Activated T-helper 17 cell treated with anti-CD3 and anti-CD28 coated beads, Interleukin-2, amount 50 U/mL, for 72 hours (primary cell): ENCODE results near the gene XPR1. TPM values are rescaled to one million over a fixed set of nuclear protein-coding genes. Genes with fewer than 3 reads are reported as not detected.
"Not testable (repeated sequence)": the region's sequence is repeated elsewhere in the genome, so short reads cannot be mapped to it uniquely, and the experiment has no call there.

Experiments
- ATAC-seq: fragments of 150-1000 bp; cut with Tn5 transposase; replicated peaks from 2 replicates; pipeline ENCODE4 v1.10.0; 2021; ENCODE audit warnings: mild to moderate bottlenecking, moderate library complexity
- H3K27ac Mint-ChIP-seq: one replicate; pipeline ENCODE4 v1.8.0; 2022; ENCODE audit warnings: mixed read lengths
- H3K27me3 Mint-ChIP-seq: one replicate; pipeline ENCODE4 v1.8.0; 2022; ENCODE audit warnings: mixed read lengths
- H3K36me3 Mint-ChIP-seq: one replicate; pipeline ENCODE4 v1.8.0; 2022; ENCODE audit warnings: low read depth, mild to moderate bottlenecking, mixed read lengths
- H3K4me1 Mint-ChIP-seq: one replicate; pipeline ENCODE4 v1.8.0; 2022; ENCODE audit warnings: mixed read lengths
- H3K4me3 Mint-ChIP-seq: one replicate; pipeline ENCODE4 v1.8.0; 2022; ENCODE audit warnings: mild to moderate bottlenecking, mixed read lengths
- H3K9me3 Mint-ChIP-seq: one replicate; pipeline ENCODE4 v1.8.0; 2022; ENCODE audit warnings: mixed read lengths
- total RNA-seq, 2 donors: library from RNA; stranded (reverse); gene quantifications; one replicate each; pipeline ENCODE4 v1.2.3, GENCODE V29; 2022

XPR1 gene
- total RNA-seq, 2 donors from 2014 or later: 16.4 to 25.4 TPM

- Mint-ChIP-seq H3K4me1 (peaks cover 6% of the 10 kb centered on the region), H3K9me3 (no peaks in the 10 kb centered on the region), H3K4me3 (no peak overlapping the region), H3K27ac (no peak overlapping the region), H3K27me3 (no peaks in the 10 kb centered on the region), H3K36me3 (no peaks in the 10 kb centered on the region)
- ATAC-seq: no peak
These were observed 149.9 kb downstream of the XPR1 start for GRCh38 chr1:180781718-180782117.

- H3K4me3 Mint-ChIP-seq: no peak overlapping the region
- H3K9me3 Mint-ChIP-seq: no peaks in the 10 kb centered on the region
- H3K36me3 Mint-ChIP-seq: peaks cover 26% of the 10 kb centered on the region
- no peaks in the 10 kb centered on the region for H3K27me3 Mint-ChIP-seq
- ATAC-seq: no peak
- H3K4me1 Mint-ChIP-seq: peaks cover 9% of the 10 kb centered on the region
- H3K27ac Mint-ChIP-seq: no peak overlapping the region
These were observed 153.5 kb downstream of the XPR1 start for GRCh38 chr1:180785291-180785690.

GRCh38 chr1:180785887-180786286 lies 154.1 kb downstream of the XPR1 start:
- peaks cover 9% of the 10 kb centered on the region for H3K4me1 Mint-ChIP-seq
- no peak for ATAC-seq
- H3K4me3 Mint-ChIP-seq: no peak overlapping the region
- no peaks in the 10 kb centered on the region for H3K9me3 Mint-ChIP-seq
- no peak overlapping the region for H3K27ac Mint-ChIP-seq
- H3K27me3 Mint-ChIP-seq: no peaks in the 10 kb centered on the region
- peaks cover 27% of the 10 kb centered on the region for H3K36me3 Mint-ChIP-seq

GRCh38 chr1:180786624-180787023 lies 154.8 kb downstream of the XPR1 start:
- no peaks in the 10 kb centered on the region for H3K9me3 Mint-ChIP-seq
- H3K4me3 Mint-ChIP-seq: no peak overlapping the region
- H3K36me3 Mint-ChIP-seq: peaks cover 27% of the 10 kb centered on the region
- peaks cover 9% of the 10 kb centered on the region for H3K4me1 Mint-ChIP-seq
- no peak for ATAC-seq
- H3K27me3 Mint-ChIP-seq: no peaks in the 10 kb centered on the region
- H3K27ac Mint-ChIP-seq: no peak overlapping the region

- no peak overlapping the region for H3K4me3 Mint-ChIP-seq
- no peak for ATAC-seq
- no peaks in the 10 kb centered on the region for H3K9me3 Mint-ChIP-seq
- no peak overlapping the region for H3K27ac Mint-ChIP-seq
- no peaks in the 10 kb centered on the region for H3K27me3 Mint-ChIP-seq
- peaks cover 27% of the 10 kb centered on the region for H3K36me3 Mint-ChIP-seq
- H3K4me1 Mint-ChIP-seq: peaks cover 5% of the 10 kb centered on the region
These were observed 155.9 kb downstream of the XPR1 start for GRCh38 chr1:180787628-180788307.

- Mint-ChIP-seq H3K27ac (peak overlapping the region; percentile 4), H3K36me3 (peaks cover 27% of the 10 kb centered on the region), H3K9me3 (no peaks in the 10 kb centered on the region), H3K4me3 (no peak overlapping the region), H3K4me1 (peaks cover 9% of the 10 kb centered on the region), H3K27me3 (no peaks in the 10 kb centered on the region)
- ATAC-seq: no peak
These were observed 157.6 kb downstream of the XPR1 start for GRCh38 chr1:180789460-180789859.

GRCh38 chr1:180791152-180791551 lies 159.3 kb downstream of the XPR1 start:
- peaks cover 27% of the 10 kb centered on the region for H3K36me3 Mint-ChIP-seq
- H3K4me3 Mint-ChIP-seq, H3K4me1 Mint-ChIP-seq, H3K9me3 Mint-ChIP-seq, H3K27ac Mint-ChIP-seq, H3K27me3 Mint-ChIP-seq, ATAC-seq: not testable (repeated sequence)

- Mint-ChIP-seq H3K27me3 (no peaks in the 10 kb centered on the region), H3K27ac (peak overlapping the region; percentile 32), H3K4me3 (no peak overlapping the region), H3K9me3 (no peaks in the 10 kb centered on the region), H3K36me3 (peaks cover 27% of the 10 kb centered on the region), H3K4me1 (peaks cover 6% of the 10 kb centered on the region)
- ATAC-seq: peak; percentile 99
These were observed 160.0 kb downstream of the XPR1 start for GRCh38 chr1:180791806-180792205.

GRCh38 chr1:180793451-180793850 lies 161.6 kb downstream of the XPR1 start:
- Mint-ChIP-seq H3K36me3 (peaks cover 16% of the 10 kb centered on the region), H3K9me3 (no peaks in the 10 kb centered on the region), H3K27me3 (no peaks in the 10 kb centered on the region), H3K27ac (peak overlapping the region; percentile 51), H3K4me3 (no peak overlapping the region), H3K4me1 (peaks cover 4% of the 10 kb centered on the region)
- ATAC-seq: no peak

GRCh38 chr1:180796897-180797640 lies 165.2 kb downstream of the XPR1 start:
- Mint-ChIP-seq H3K36me3 (no peaks in the 10 kb centered on the region), H3K27ac (no peak overlapping the region), H3K9me3 (no peaks in the 10 kb centered on the region), H3K27me3 (no peaks in the 10 kb centered on the region), H3K4me3 (no peak overlapping the region), H3K4me1 (peaks cover 4% of the 10 kb centered on the region)
- ATAC-seq: no peak

- Mint-ChIP-seq H3K36me3 (peaks cover 22% of the 10 kb centered on the region), H3K27ac (no peak overlapping the region), H3K27me3 (no peaks in the 10 kb centered on the region), H3K4me3 (no peak overlapping the region), H3K9me3 (no peaks in the 10 kb centered on the region), H3K4me1 (no peaks in the 10 kb centered on the region)
- ATAC-seq: no peak
These were observed 169.1 kb downstream of the XPR1 start for GRCh38 chr1:180800945-180801344.

- ATAC-seq: no peak
- no peaks in the 10 kb centered on the region for H3K4me1 Mint-ChIP-seq
- peaks cover 41% of the 10 kb centered on the region for H3K36me3 Mint-ChIP-seq
- H3K27ac Mint-ChIP-seq: no peak overlapping the region
- no peak overlapping the region for H3K4me3 Mint-ChIP-seq
- H3K27me3 Mint-ChIP-seq: no peaks in the 10 kb centered on the region
- H3K9me3 Mint-ChIP-seq: no peaks in the 10 kb centered on the region
These were observed 171.0 kb downstream of the XPR1 start for GRCh38 chr1:180802813-180803212.

GRCh38 chr1:180805316-180805715 lies 173.5 kb downstream of the XPR1 start:
- Mint-ChIP-seq H3K36me3 (peaks cover 54% of the 10 kb centered on the region), H3K27me3 (no peaks in the 10 kb centered on the region), H3K9me3 (no peaks in the 10 kb centered on the region), H3K4me3 (no peak overlapping the region), H3K4me1 (no peaks in the 10 kb centered on the region), H3K27ac (no peak overlapping the region)
- no peak for ATAC-seq

GRCh38 chr1:180811298-180811697 lies 179.5 kb downstream of the XPR1 start:
- Mint-ChIP-seq H3K9me3 (no peaks in the 10 kb centered on the region), H3K4me1 (peaks cover 4% of the 10 kb centered on the region), H3K27me3 (no peaks in the 10 kb centered on the region), H3K27ac (no peak overlapping the region), H3K36me3 (peaks cover 49% of the 10 kb centered on the region), H3K4me3 (no peak overlapping the region)
- ATAC-seq: no peak

GRCh38 chr1:180811886-180812285 lies 180.1 kb downstream of the XPR1 start:
- no peak overlapping the region for H3K4me3 Mint-ChIP-seq
- ATAC-seq: no peak

More at GRCh38 chr1:180811886-180812285, 180.1 kb downstream of the XPR1 start:
- Mint-ChIP-seq H3K27ac (no peak overlapping the region), H3K36me3 (peaks cover 43% of the 10 kb centered on the region), H3K4me1 (peaks cover 4% of the 10 kb centered on the region), H3K27me3 (no peaks in the 10 kb centered on the region), H3K9me3 (no peaks in the 10 kb centered on the region)
